ENCODE data around the gene LAMA1. TPM values are rescaled to one million over a fixed set of nuclear protein-coding genes. Genes with fewer than 3 reads are reported as not detected.

Gene LAMA1
- total RNA-seq, 1 experiment from 2014 or later, result not detected

GRCh38 chr18:7072593-7072992 lies 45.0 kb downstream of the LAMA1 start:
- Histone ChIP-seq H3K9me3 (ENCODE audit: insufficient read depth, low read depth) (no peaks in the 10 kb centered on the region), H3K4me1 (replicated peaks; ENCODE audit: insufficient read depth) (no peaks in the 10 kb centered on the region), H3K4me3 (no peak overlapping the region), H3K27ac (no peak overlapping the region), H3K79me2 (ENCODE audit: low read depth) (no peaks in the 10 kb centered on the region), H3K4me2 (no peak overlapping the region), H3K36me3 (ENCODE audit: low read depth) (no peaks in the 10 kb centered on the region), H2AFZ (no peak overlapping the region), H3K9me2 (ENCODE audit: insufficient read depth) (no peaks in the 10 kb centered on the region), H3K27me3 (ENCODE audit: insufficient read depth, low read depth) (peaks cover 84% of the 10 kb centered on the region), H3F3A (ENCODE audit: insufficient read depth, low read depth) (no peaks in the 10 kb centered on the region), H4K20me1 (ENCODE audit: insufficient read depth) (no peaks in the 10 kb centered on the region)
- TF ChIP-seq CTCF (conservative IDR thresholded peaks at IDR 0.05) (no peak), EZH2 (IDR thresholded peaks at IDR 0.05; ENCODE audit: low read depth) (no peak)
- no TSS peak for BruUV-seq (replicated peaks)
- DNase-seq, result no peak
- ChIA-PET CTCF (no interaction called here), POLR2A (ENCODE audit: unreplicated experiment) (no interaction called here)
- intact Hi-C loops (cut with micrococcal nuclease; ENCODE audit: unreplicated experiment), result no loop called here

- no TSS peak for BruUV-seq (replicated peaks)
Measured at GRCh38 chr18:7071600-7071999, 46.0 kb downstream of the LAMA1 start.

GRCh38 chr18:7070466-7070865 lies 47.1 kb downstream of the LAMA1 start:
- H4K20me1 ChIP-seq (ENCODE audit: insufficient read depth), result no peaks in the 10 kb centered on the region
- H3K9me2 ChIP-seq (ENCODE audit: insufficient read depth), result no peaks in the 10 kb centered on the region
- no peaks in the 10 kb centered on the region for H3K36me3 ChIP-seq (ENCODE audit: low read depth)
- H2AFZ ChIP-seq, result no peak overlapping the region
- H3K4me3 ChIP-seq, result no peak overlapping the region
- H3K4me2 ChIP-seq, result no peak overlapping the region
- intact Hi-C loops (cut with micrococcal nuclease; ENCODE audit: unreplicated experiment), result no loop called here
- TF ChIP-seq CTCF (conservative IDR thresholded peaks at IDR 0.05) (no peak), EZH2 (IDR thresholded peaks at IDR 0.05; ENCODE audit: low read depth) (no peak)
- H3F3A ChIP-seq (ENCODE audit: insufficient read depth, low read depth), result no peaks in the 10 kb centered on the region
- no peaks in the 10 kb centered on the region for H3K9me3 ChIP-seq (ENCODE audit: insufficient read depth, low read depth)
- DNase-seq, result no peak
- no peaks in the 10 kb centered on the region for H3K79me2 ChIP-seq (ENCODE audit: low read depth)
- ChIA-PET CTCF (no interaction called here), POLR2A (ENCODE audit: unreplicated experiment) (no interaction called here)
- no peak overlapping the region for H3K27ac ChIP-seq
- no peaks in the 10 kb centered on the region for H3K4me1 ChIP-seq (replicated peaks; ENCODE audit: insufficient read depth)
- H3K27me3 ChIP-seq (ENCODE audit: insufficient read depth, low read depth), result peaks cover 91% of the 10 kb centered on the region
- no TSS peak for BruUV-seq (replicated peaks)

More at GRCh38 chr18:7071600-7071999, 46.0 kb downstream of the LAMA1 start:
- no peaks in the 10 kb centered on the region for H3K9me3 ChIP-seq (ENCODE audit: insufficient read depth, low read depth)
- H3K27ac ChIP-seq, result no peak overlapping the region
- no peaks in the 10 kb centered on the region for H3K36me3 ChIP-seq (ENCODE audit: low read depth)
- no peak overlapping the region for H3K4me2 ChIP-seq
- no peak for DNase-seq
- H3K27me3 ChIP-seq (ENCODE audit: insufficient read depth, low read depth), result peaks cover 89% of the 10 kb centered on the region
- TF ChIP-seq CTCF (conservative IDR thresholded peaks at IDR 0.05) (no peak), EZH2 (IDR thresholded peaks at IDR 0.05; ENCODE audit: low read depth) (no peak)
- no peak overlapping the region for H3K4me3 ChIP-seq
- H3F3A ChIP-seq (ENCODE audit: insufficient read depth, low read depth), result no peaks in the 10 kb centered on the region
- intact Hi-C loops (cut with micrococcal nuclease; ENCODE audit: unreplicated experiment), result no loop called here
- ChIA-PET POLR2A (ENCODE audit: unreplicated experiment) (no interaction called here), CTCF (no interaction called here)
- no peaks in the 10 kb centered on the region for H3K9me2 ChIP-seq (ENCODE audit: insufficient read depth)
- H3K4me1 ChIP-seq (replicated peaks; ENCODE audit: insufficient read depth), result no peaks in the 10 kb centered on the region
- no peaks in the 10 kb centered on the region for H4K20me1 ChIP-seq (ENCODE audit: insufficient read depth)
- no peaks in the 10 kb centered on the region for H3K79me2 ChIP-seq (ENCODE audit: low read depth)
- no peak overlapping the region for H2AFZ ChIP-seq
